B cell (primary cell): ENCODE results near the gene FAM163A. TPM values are rescaled to one million over a fixed set of nuclear protein-coding genes. Genes with fewer than 3 reads are reported as not detected.

ENCODE experiments used
- ATAC-seq: fragments of 200-7000 bp; cut with Tn5 transposase; one replicate; pipeline ENCODE4 v1.10.0; 2021; ENCODE audit warnings: low read depth, mild to moderate bottlenecking, moderate number of reproducible peaks, moderate library complexity
- CTCF ChIA-PET: fragments of 350-600 bp; sonication (Branson Sonifier 250); formaldehyde crosslinking; loops from one replicate; lab custom pipeline; 2021; ENCODE audit warnings: antibody characterized with exemption, inconsistent platforms; lab: Charles Lee
- POLR2A ChIA-PET: fragments of 350-600 bp; sonication (Branson Sonifier 250); formaldehyde crosslinking; loops from one replicate; lab custom pipeline; 2021; ENCODE audit warnings: antibody characterized with exemption; lab: Charles Lee
- DNase-seq: peaks from one replicate; pipeline ENCODE4 v3.0.0; 2013
- H2AFZ ChIP-seq: 2 replicates; pipeline ENCODE4 v1.6.1; 2012; ENCODE audit warnings: mild to moderate bottlenecking, low read depth, low read length; ENCODE audit not compliant: insufficient read depth, poor library complexity, severe bottlenecking
- H3K27ac ChIP-seq, 2 donors: 1 replicate in 1 of 2; 2 replicates in 1 of 2; pipeline ENCODE4 v1.5.1; 2012 to 2013; ENCODE audit warnings: low read length in 2 of 2, mild to moderate bottlenecking in 2 of 2, moderate library complexity in 1 of 2
- H3K27me3 ChIP-seq, 4 experiments: fragments of 200-600 bp in 1 of 4; sonication (generic) in 1 of 4; replicated peaks in 1 of 4; 1 replicate in 2 of 4; 2 replicates in 2 of 4; pipeline versions ENCODE4 v1.6.1 to v1.7.0; 2013 to 2016; ENCODE audit warnings: low read length in 3 of 4, mild to moderate bottlenecking in 2 of 4, mixed read lengths in 1 of 4, moderate library complexity in 1 of 4; ENCODE audit not compliant: insufficient read depth in 4 of 4, control insufficient read depth in 3 of 4; ENCODE audit errors: control extremely low read depth in 1 of 4
- H3K36me3 ChIP-seq, 2 experiments: replicated peaks in 1 of 2; 1 replicate in 1 of 2; 2 replicates in 1 of 2; pipeline versions ENCODE4 v1.6.1 to v1.7.1; 2013; ENCODE audit warnings: low read length in 1 of 2; ENCODE audit not compliant: insufficient read depth in 2 of 2, control insufficient read depth in 1 of 2; ENCODE audit errors: control extremely low read depth in 1 of 2, extremely low read depth in 1 of 2
- H3K4me1 ChIP-seq, 2 donors: fragments of 200-600 bp in 1 of 2; sonication (generic) in 1 of 2; 1 replicate in 1 of 2; 2 replicates in 1 of 2; pipeline versions ENCODE4 v1.5.1 to v1.6.1; 2013 to 2017; ENCODE audit warnings: low read length in 2 of 2; ENCODE audit not compliant: control insufficient read depth in 2 of 2, insufficient read depth in 2 of 2
- H3K4me2 ChIP-seq: replicated peaks from 2 replicates; pipeline ENCODE3; 2012; ENCODE audit warnings: mild to moderate bottlenecking, low read depth, low read length; ENCODE audit not compliant: poor library complexity, severe bottlenecking
- H3K4me3 ChIP-seq, 5 experiments: fragments of 200-600 bp in 1 of 5; sonication (generic) in 1 of 5; 1 replicate in 3 of 5; 2 replicates in 2 of 5; pipeline versions ENCODE4 v1.5.1 to v1.7.0; 2011 to 2016; ENCODE audit warnings: low read length in 4 of 5, mild to moderate bottlenecking in 4 of 5, low read depth in 2 of 5, control low read depth in 1 of 5, moderate library complexity in 1 of 5; ENCODE audit not compliant: insufficient read depth in 1 of 5; ENCODE audit errors: control extremely low read depth in 1 of 5, extremely low read depth in 1 of 5
- H3K79me2 ChIP-seq: fragments of 200-600 bp; sonication (generic); one replicate; pipeline ENCODE4 v1.6.0; 2016; ENCODE audit warnings: low read length; ENCODE audit not compliant: control insufficient read depth, insufficient read depth
- H3K9ac ChIP-seq: fragments of 200-600 bp; sonication (generic); 2 replicates; pipeline ENCODE4 v1.6.1; 2017; ENCODE audit warnings: mild to moderate bottlenecking, low read length, moderate library complexity
- H3K9me3 ChIP-seq, 3 donors: one replicate each; pipeline versions ENCODE4 v1.6.1 to v1.7.1; 2013; ENCODE audit warnings: low read length in 2 of 3; ENCODE audit not compliant: control insufficient read depth in 2 of 3, insufficient read depth in 1 of 3; ENCODE audit errors: control extremely low read depth in 1 of 3
- H4K20me1 ChIP-seq: 2 replicates; pipeline ENCODE4 v1.6.0; 2012; ENCODE audit warnings: mild to moderate bottlenecking, low read length; ENCODE audit not compliant: insufficient read depth, control insufficient read depth, poor library complexity, severe bottlenecking
- H3K27ac Mint-ChIP-seq: one replicate; pipeline ENCODE4 v1.8.0; 2021; ENCODE audit warnings: mixed read lengths
- H3K27me3 Mint-ChIP-seq: one replicate; pipeline ENCODE4 v1.8.0; 2021; ENCODE audit warnings: mixed read lengths
- H3K4me1 Mint-ChIP-seq: one replicate; pipeline ENCODE4 v1.8.0; 2021; ENCODE audit warnings: mixed read lengths
- H3K4me3 Mint-ChIP-seq: one replicate; pipeline ENCODE4 v1.8.0; 2021; ENCODE audit warnings: mixed read lengths
- H3K9me3 Mint-ChIP-seq: one replicate; pipeline ENCODE4 v1.8.0; 2022; ENCODE audit warnings: mixed read lengths; ENCODE audit not compliant: insufficient read depth
- CTCF ChIP-seq: fragments of 200-600 bp; IDR thresholded peaks from one replicate; pipeline ENCODE4 v1.8.0; 2022; ENCODE audit warnings: antibody characterized with exemption, mild to moderate bottlenecking
- EZH2 ChIP-seq: IDR thresholded peaks from 2 replicates; pipeline ENCODE4 v1.6.1; 2012; ENCODE audit warnings: borderline replicate concordance, low read depth, mild to moderate bottlenecking, moderate library complexity, low read length; ENCODE audit not compliant: insufficient read depth, poor library complexity, severe bottlenecking
- WGBS: methylation state at CpG from one replicate; pipeline ENCODE4 v1.1.5; 2013; ENCODE audit warnings: missing lambda C conversion rate; ENCODE audit not compliant: insufficient coverage; 5-methylcytosine and 5-hydroxymethylcytosine counted together
- intact Hi-C: fragments of 100-400 bp; cut with micrococcal nuclease; formaldehyde crosslinking; loops from one replicate; pipeline ENCODE4 v1.10.0; 2022
- polyA plus RNA-seq: library from polyadenylated mRNA; depleted of rRNA; stranded (reverse); fragments of >200 nt; gene quantifications from 2 replicates; pipeline ENCODE4 v1.2.3, GENCODE V29; 2012
- total RNA-seq, 2 donors: library from RNA; stranded (reverse); fragments of 120-200 nt in 1 of 2; gene quantifications; 1 replicate in 1 of 2; 2 replicates in 1 of 2; pipeline versions ENCODE4 v1.2.3 to v1.2.4, GENCODE V29; 2013 to 2022

Gene FAM163A
- total and polyA plus RNA-seq, 2 donors (not counting 1 experiment from before 2014, with no cell fraction given) = not detected

GRCh38 chr1:179731643-179732042, 11.4 kb upstream of the FAM163A start:
- Histone ChIP-seq H3K4me1 (no peaks in the 10 kb centered on the region), H4K20me1 (no peaks in the 10 kb centered on the region), H3K9ac (no peak overlapping the region), H3K36me3 (no peaks in the 10 kb centered on the region), H3K27ac (no peak overlapping the region), H3K9me3 (no peaks in the 10 kb centered on the region), H3K4me3 (no peak overlapping the region), H3K79me2 (no peaks in the 10 kb centered on the region), H3K4me2 (no peak overlapping the region), H3K27me3 (peaks cover 0 to 8% (median 0%) of the 10 kb centered on the region in 4 experiments), H2AFZ (no peak overlapping the region)
- Mint-ChIP-seq H3K27ac (no peak overlapping the region), H3K4me3 (no peak overlapping the region), H3K9me3 (no peaks in the 10 kb centered on the region), H3K4me1 (no peaks in the 10 kb centered on the region), H3K27me3 (peaks cover 35% of the 10 kb centered on the region)
- ATAC-seq (no peak), DNase-seq (no peak)
- CTCF ChIA-PET = interaction anchor here (1.1 kb wide), 1 partner anchor 78 kb away, joined by 3 read pairs; no protein-coding TSS in a partner anchor
- intact Hi-C loops = no loop called here
- POLR2A ChIA-PET = no interaction called here
- 88% methylated on average over 1 of the region's 4 CpGs for WGBS
- TF ChIP-seq EZH2 (no peak), CTCF (no peak)

GRCh38 chr1:179742291-179742690, 800 bp upstream of the FAM163A start:
- ChIA-PET POLR2A (no interaction called here), CTCF (no interaction called here)
- H3K4me3 Mint-ChIP-seq = peak overlapping the region; percentile 64
- intact Hi-C loops = no loop called here
- no peak overlapping the region for H2AFZ ChIP-seq
- no peak overlapping the region for H3K27ac Mint-ChIP-seq
- no peaks in the 10 kb centered on the region for H3K79me2 ChIP-seq
- DNase-seq (no peak), ATAC-seq (no peak)
- peaks cover 9% of the 10 kb centered on the region for H3K4me1 Mint-ChIP-seq
- H3K4me3 ChIP-seq = no peak overlapping the region
- H3K9ac ChIP-seq = no peak overlapping the region
- no peak for TF ChIP-seq CTCF
- TF ChIP-seq EZH2 = no peak
- H3K9me3 ChIP-seq = peaks cover 0 to 4% (median 0%) of the 10 kb centered on the region in 3 donors
- no peak overlapping the region for H3K27ac ChIP-seq
- H3K36me3 ChIP-seq = no peaks in the 10 kb centered on the region
- no peaks in the 10 kb centered on the region for H4K20me1 ChIP-seq
- H3K4me1 ChIP-seq = peaks cover 0 to 4% of the 10 kb centered on the region in 2 donors
- H3K4me2 ChIP-seq = no peak overlapping the region
- WGBS = 38% methylated on average over 5 of the region's 10 CpGs
- H3K27me3 Mint-ChIP-seq = peaks cover 72% of the 10 kb centered on the region
- H3K27me3 ChIP-seq = peaks cover 0 to 27% (median 22%) of the 10 kb centered on the region in 4 experiments
- H3K9me3 Mint-ChIP-seq = no peaks in the 10 kb centered on the region
